Activated T-helper 2 cell treated with anti-CD3 and anti-CD28 coated beads, Interferon-gamma antibody, Interleukin-2, Interleukin-4, amounts not matched to agents 10 μg/mL and 5 μg/mL and 100 μg/mL, durations not matched to agents 14 hours and 24 hours and 36 hours (primary cell): ENCODE measurements around the gene PAIP1. TPM values are rescaled to one million over a fixed set of nuclear protein-coding genes. Genes with fewer than 3 reads are reported as not detected.
"Not testable (repeated sequence)": the region's sequence is repeated elsewhere in the genome, so short reads cannot be mapped to it uniquely, and the experiment has no call there.

ENCODE experiments used
- DNase-seq: peaks from one replicate; pipeline ENCODE4 v3.0.0; 2021; ENCODE audit warnings: low spot score
- H3K27ac Mint-ChIP-seq: one replicate; pipeline ENCODE4 v1.8.0; 2021; ENCODE audit warnings: mixed read lengths
- H3K27me3 Mint-ChIP-seq: one replicate; pipeline ENCODE4 v1.8.0; 2021; ENCODE audit warnings: low read depth, mixed read lengths
- H3K36me3 Mint-ChIP-seq: one replicate; pipeline ENCODE4 v1.8.0; 2021; ENCODE audit warnings: low read depth, mixed read lengths
- H3K4me1 Mint-ChIP-seq: one replicate; pipeline ENCODE4 v1.8.0; 2021; ENCODE audit warnings: low read depth, mixed read lengths
- H3K4me3 Mint-ChIP-seq: one replicate; pipeline ENCODE4 v1.8.0; 2021; ENCODE audit warnings: low read depth, mild to moderate bottlenecking, moderate library complexity, mixed read lengths
- H3K9me3 Mint-ChIP-seq: one replicate; pipeline ENCODE4 v1.8.0; 2021; ENCODE audit warnings: mixed read lengths
- intact Hi-C: fragments of 100-400 bp; cut with micrococcal nuclease; formaldehyde crosslinking; loops from one replicate; pipeline ENCODE4 v1.15.1; 2023
- total RNA-seq: library from RNA; stranded (reverse); gene quantifications from 2 replicates; pipeline ENCODE4 v1.2.3, GENCODE V29; 2022

The PAIP1 gene
- total RNA-seq, 1 donor from 2014 or later: 56.8 TPM

DNA sequence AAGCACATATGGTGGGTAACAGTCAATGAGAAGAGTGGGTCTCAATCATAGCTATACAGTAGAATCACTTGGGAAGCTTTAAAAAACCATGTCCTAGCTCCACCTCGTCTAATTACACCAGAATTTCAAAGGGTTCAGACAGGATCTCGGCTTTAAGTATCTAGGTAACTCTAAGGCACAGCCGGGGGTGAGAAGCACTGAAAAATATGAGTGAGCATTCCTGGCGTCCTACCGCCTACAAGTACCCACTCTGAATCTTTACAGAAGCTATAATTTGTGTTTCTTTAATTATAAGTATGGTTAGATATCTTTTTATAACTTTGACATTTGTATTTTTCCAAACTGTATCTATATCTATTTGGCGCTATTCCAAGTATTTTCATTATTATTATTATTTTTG, 16.1 kb downstream of the PAIP1 start:
- Mint-ChIP-seq H3K4me3 (no peak overlapping the region), H3K27me3 (no peaks in the 10 kb centered on the region), H3K4me1 (peaks cover 16% of the 10 kb centered on the region), H3K36me3 (peaks cover 58% of the 10 kb centered on the region), H3K27ac (no peak overlapping the region), H3K9me3 (no peaks in the 10 kb centered on the region)
- intact Hi-C loops: no loop called here
- no peak for DNase-seq

DNA sequence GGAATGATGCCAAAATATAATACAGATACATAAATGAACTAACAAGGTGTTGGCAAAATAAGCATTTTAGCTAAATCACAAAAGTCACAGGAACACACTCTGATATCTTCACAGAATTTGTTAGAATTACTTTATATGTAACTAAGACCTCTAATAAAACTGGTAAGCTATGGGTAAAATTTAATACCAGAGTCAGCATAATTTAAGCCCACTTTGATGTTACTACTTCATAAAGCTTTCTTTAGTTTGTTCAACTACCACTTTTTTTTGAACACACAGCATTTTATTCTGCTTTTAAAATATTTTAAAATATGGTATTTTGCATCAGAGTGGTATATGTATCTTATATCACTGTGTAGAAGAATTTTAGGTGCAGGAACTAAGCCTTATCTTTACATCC, 19.9 kb downstream of the PAIP1 start:
- no peak for DNase-seq
- Mint-ChIP-seq H3K36me3 (peaks cover 73% of the 10 kb centered on the region), H3K4me3 (no peak overlapping the region), H3K4me1 (peaks cover 25% of the 10 kb centered on the region), H3K9me3 (no peaks in the 10 kb centered on the region), H3K27me3 (no peaks in the 10 kb centered on the region), H3K27ac (no peak overlapping the region)
- intact Hi-C loops: no loop called here

DNA sequence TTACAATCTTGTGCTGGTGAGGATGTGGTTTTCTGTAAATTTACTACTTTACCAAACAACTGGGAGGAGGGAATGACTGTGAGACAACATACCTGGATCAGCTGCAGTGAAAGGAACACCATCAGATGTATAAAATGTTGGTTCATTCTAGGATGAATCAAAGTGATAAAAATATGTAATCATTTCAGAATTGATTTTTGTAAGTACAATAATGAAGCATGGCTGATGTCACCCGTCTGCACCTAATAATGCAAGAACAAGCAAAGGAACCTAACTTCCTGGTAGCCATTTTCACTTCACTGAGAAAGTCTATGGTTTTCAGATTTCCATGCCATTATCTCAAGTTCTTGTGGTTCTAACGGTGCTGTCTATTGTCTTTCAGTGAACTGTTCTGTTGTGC, 23.2 kb downstream of the PAIP1 start:
- no peak overlapping the region for H3K4me3 Mint-ChIP-seq
- peaks cover 76% of the 10 kb centered on the region for H3K36me3 Mint-ChIP-seq
- DNase-seq: no peak
- H3K9me3 Mint-ChIP-seq: no peaks in the 10 kb centered on the region
- no peaks in the 10 kb centered on the region for H3K27me3 Mint-ChIP-seq
- peak overlapping the region; percentile 26 for H3K27ac Mint-ChIP-seq
- peaks cover 18% of the 10 kb centered on the region for H3K4me1 Mint-ChIP-seq
- intact Hi-C loops: no loop called here

DNA sequence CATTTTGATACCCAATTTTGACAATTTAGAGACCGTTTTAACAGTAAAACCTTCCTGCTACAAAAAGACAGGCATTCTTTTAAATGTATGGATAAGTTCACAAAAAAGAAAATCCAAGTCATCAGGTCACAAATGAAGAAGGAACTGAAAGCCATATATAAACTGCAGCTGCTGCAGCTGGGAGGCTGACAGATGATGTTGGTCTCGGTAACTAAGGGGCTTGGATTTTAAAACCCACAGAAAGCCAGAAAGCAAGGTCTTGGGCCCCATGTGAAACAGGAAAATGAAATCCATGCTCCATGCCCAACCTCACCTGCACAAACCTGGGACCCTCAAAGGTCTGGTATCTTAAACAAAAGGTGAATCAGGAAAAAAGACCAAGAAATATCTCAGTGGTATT, 26.2 kb downstream of the PAIP1 start:
- Mint-ChIP-seq H3K27me3 (no peaks in the 10 kb centered on the region), H3K4me1 (peaks cover 18% of the 10 kb centered on the region), H3K4me3 (no peak overlapping the region), H3K36me3 (peaks cover 77% of the 10 kb centered on the region), H3K27ac (no peak overlapping the region), H3K9me3 (no peaks in the 10 kb centered on the region)
- intact Hi-C loops: no loop called here
- no peak for DNase-seq

DNA sequence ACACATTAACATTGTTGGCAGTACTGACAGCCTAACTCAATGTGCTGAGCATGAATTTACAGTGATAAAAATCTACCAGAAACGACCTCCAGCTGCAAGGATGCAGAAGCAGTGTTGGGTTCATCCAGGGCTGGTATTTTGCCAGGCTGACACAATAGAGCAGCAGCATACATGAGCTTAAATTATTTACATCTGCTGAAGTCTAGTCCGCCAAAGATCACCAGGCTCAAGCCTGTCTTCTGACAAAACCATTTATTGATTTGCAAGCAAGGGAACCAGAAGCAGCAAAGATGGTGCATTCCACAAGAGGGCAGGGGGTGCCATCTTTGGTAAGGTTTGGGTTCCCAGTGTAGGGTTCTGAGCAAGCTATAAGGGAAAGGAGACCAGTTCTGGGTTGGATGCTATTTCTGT, 33.2 kb downstream of the PAIP1 start:
- Mint-ChIP-seq H3K27ac (no peak overlapping the region), H3K4me1 (peaks cover 4% of the 10 kb centered on the region), H3K27me3 (no peaks in the 10 kb centered on the region), H3K9me3 (no peaks in the 10 kb centered on the region), H3K36me3 (peaks cover 45% of the 10 kb centered on the region), H3K4me3 (no peak overlapping the region)
- intact Hi-C loops: no loop called here
- no peak for DNase-seq

DNA sequence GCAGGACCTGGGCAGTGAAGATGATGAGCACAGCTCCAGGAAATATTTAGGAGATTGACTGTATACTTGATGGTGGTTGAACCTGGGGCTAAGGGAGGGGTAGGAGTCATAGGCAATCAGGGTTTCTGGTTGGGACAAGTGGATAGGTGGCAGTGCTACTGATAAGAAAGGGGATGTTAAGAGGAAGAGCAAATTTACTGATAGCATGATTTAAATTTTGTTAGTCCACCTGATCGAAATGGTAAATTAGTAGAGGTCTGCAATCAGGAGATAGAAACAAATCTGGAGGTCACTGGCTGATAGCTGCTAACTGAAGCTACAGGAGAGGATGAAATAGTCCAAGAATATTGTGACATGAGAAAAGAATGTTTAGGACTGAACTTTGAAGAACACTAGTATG, 36.3 kb downstream of the PAIP1 start:
- intact Hi-C loops: no loop called here
- Mint-ChIP-seq H3K27ac (no peak overlapping the region), H3K36me3 (peaks cover 28% of the 10 kb centered on the region)

DNA sequence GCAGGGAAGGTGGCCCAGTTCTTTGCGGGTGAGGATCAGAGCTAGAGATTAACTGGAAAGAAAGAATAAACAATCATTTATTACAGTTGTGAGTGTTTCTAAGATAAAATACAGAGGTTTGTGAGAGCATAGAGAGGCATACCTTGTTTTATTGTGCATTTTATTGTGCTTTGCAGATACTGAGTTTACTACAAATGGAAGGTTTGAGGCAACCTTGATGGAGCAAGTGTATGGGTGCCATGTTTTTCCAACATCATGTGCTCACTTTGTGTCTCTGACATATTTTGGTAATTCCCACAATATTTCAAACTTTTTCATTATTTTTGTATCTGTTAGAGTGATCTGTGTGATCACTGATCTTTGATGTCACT, 41.2 kb downstream of the PAIP1 start:
- H3K36me3 Mint-ChIP-seq: peaks cover 13% of the 10 kb centered on the region
- H3K27me3 Mint-ChIP-seq: no peaks in the 10 kb centered on the region
- no peaks in the 10 kb centered on the region for H3K9me3 Mint-ChIP-seq
- H3K4me3 Mint-ChIP-seq: peak overlapping the region; percentile 92
- intact Hi-C loops: loop anchor here (1.0 to 2.0 kb wide), 4 partner anchors 31 to 394 kb away; partner anchors contain the start of gene HMGCS1
- peak overlapping the region; percentile 96 for H3K27ac Mint-ChIP-seq
- DNase-seq: no peak
- H3K4me1 Mint-ChIP-seq: peaks cover 32% of the 10 kb centered on the region

More for the DNA sequence above, 36.3 kb downstream of the PAIP1 start:
- Mint-ChIP-seq H3K4me1 (peaks cover 10% of the 10 kb centered on the region), H3K27me3 (no peaks in the 10 kb centered on the region), H3K4me3 (no peak overlapping the region), H3K9me3 (no peaks in the 10 kb centered on the region)
- no peak for DNase-seq

DNA sequence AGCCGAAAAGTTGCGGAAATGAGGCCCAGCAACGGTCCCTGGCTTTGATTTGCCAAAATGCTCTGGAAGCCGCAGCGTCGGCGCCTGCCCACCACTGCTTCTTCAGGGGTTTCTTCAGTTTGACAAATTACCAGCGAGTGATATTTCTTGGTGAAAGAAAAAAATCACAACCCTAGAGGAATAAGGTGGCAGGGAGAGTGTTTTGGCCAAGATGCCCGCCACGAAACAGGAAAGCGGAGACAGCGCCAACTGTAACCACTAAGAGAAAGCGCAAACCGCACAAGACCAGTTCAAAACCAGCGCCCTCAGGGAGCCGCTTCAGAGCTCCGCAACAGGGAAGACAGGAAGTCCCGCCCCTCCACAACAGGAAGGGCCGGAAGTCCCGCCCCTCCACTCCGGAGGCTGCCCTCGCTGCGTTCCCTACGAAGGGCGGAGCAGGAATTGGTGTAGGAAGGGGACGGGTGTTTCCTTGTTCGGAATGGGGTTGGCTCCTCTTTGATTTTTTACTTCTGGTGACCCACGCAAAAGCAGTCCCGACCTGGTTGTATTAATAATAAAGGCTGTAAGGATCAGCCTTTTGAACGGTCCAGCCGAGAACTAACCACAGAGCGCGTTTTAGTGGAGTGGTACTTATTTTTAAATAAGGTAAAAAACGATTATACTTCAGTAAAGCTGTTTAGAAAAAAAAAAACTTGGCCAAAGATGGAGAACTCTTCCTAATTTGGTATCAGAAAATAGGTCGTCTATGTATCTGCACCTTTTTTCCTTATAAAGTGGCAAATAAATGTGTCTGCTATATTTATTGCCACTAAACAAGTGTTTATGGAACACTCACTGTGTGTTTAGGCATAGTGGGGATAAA, 41.8 kb downstream of the PAIP1 start, which contains the start of gene C5orf34:
Gene C5orf34, minus strand, starts transcription at position 333 of the 862 bp plus-strand sequence. CDS start 5,809 bp downstream, outside the sequence.
- Mint-ChIP-seq H3K27ac (peak within 1 kb of the TSS; percentile 96), H3K27me3 (no peaks in the 10 kb centered on the region), H3K4me1 (peaks cover 34% of the 10 kb centered on the region), H3K36me3 (peaks cover 13% of the 10 kb centered on the region), H3K4me3 (peak within 1 kb of the TSS; percentile 92), H3K9me3 (no peaks in the 10 kb centered on the region)
- intact Hi-C loops: loop anchor here (1.0 to 2.0 kb wide), 4 partner anchors 31 to 394 kb away; partner anchors contain the start of gene HMGCS1
- DNase-seq: peak; percentile 91

DNA sequence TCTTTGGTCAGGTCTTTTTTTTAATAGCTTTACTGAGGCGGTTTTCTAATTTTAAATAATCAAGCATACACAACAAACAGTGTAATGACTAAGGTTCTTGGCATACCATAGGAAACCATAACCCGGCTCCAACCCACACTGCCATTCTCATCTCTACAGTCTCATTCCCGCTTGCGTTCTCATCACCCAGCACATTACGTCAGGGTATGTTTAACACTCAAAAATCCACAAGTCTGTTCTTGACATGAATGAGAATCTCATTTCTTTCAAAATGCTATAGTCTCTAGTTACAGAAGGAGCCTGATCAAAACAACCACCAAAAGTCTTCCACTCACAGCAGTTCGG, 42.4 kb downstream of the PAIP1 start:
- H3K27me3 Mint-ChIP-seq: no peaks in the 10 kb centered on the region
- H3K9me3 Mint-ChIP-seq: no peaks in the 10 kb centered on the region
- peaks cover 34% of the 10 kb centered on the region for H3K4me1 Mint-ChIP-seq
- H3K36me3 Mint-ChIP-seq: peaks cover 13% of the 10 kb centered on the region
- intact Hi-C loops: loop anchor here (2.0 kb wide), 1 partner anchor 202 kb away; the partner anchor contains the start of gene HMGCS1
- peak overlapping the region; percentile 92 for H3K4me3 Mint-ChIP-seq
- peak overlapping the region; percentile 96 for H3K27ac Mint-ChIP-seq
- DNase-seq: no peak

DNA sequence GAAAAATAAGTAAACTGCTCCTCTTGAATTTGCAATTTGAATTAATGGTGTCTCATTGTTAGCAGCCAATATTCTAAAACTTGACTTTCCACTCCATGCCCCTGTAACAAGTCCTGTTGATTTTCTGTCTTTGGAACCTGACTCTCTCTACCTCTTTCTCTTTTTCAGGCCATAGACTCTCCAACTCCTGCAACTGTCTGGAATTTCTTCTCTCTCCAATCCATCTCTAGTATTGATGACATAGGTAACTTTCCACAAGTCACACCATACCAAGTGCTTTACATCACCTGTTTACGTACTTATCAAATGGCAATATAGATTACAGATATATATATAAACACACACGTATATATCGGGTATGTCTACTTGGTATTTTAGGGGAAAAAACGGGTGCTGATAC, 42.9 kb downstream of the PAIP1 start:
- peaks cover 34% of the 10 kb centered on the region for H3K4me1 Mint-ChIP-seq
- no peaks in the 10 kb centered on the region for H3K9me3 Mint-ChIP-seq
- peak overlapping the region; percentile 92 for H3K4me3 Mint-ChIP-seq
- H3K36me3 Mint-ChIP-seq: peaks cover 14% of the 10 kb centered on the region
- H3K27me3 Mint-ChIP-seq: no peaks in the 10 kb centered on the region
- peak overlapping the region; percentile 96 for H3K27ac Mint-ChIP-seq
- no peak for DNase-seq
- intact Hi-C loops: loop anchor here (2.0 kb wide), 1 partner anchor 201 kb away; the partner anchor contains the start of gene HMGCS1

DNA sequence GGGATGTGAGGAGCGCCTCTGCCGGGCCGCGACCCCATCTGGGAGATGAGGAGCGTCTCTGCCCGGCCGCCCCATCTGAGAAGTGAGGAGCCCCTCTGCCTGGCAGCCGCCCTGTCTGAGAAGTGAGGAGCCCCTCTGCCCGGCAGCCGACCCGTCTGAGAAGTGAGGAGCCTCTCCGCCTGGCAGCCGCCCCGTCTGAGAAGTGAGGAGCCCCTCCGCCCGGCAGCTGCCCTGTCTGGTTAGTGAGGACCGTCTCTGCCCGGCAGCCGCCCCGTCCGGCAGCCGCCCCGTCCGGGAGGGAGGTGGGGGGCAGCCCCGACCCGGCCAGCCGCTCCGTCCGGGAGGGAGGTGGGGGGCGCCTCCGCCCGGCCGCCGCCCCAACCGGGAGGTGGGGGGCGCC, 45.8 kb downstream of the PAIP1 start:
- H3K27me3 Mint-ChIP-seq, H3K27ac Mint-ChIP-seq, H3K9me3 Mint-ChIP-seq, intact Hi-C loops, DNase-seq, H3K4me3 Mint-ChIP-seq: not testable (repeated sequence)
- peaks cover 24% of the 10 kb centered on the region for H3K36me3 Mint-ChIP-seq
- H3K4me1 Mint-ChIP-seq: peaks cover 28% of the 10 kb centered on the region

DNA sequence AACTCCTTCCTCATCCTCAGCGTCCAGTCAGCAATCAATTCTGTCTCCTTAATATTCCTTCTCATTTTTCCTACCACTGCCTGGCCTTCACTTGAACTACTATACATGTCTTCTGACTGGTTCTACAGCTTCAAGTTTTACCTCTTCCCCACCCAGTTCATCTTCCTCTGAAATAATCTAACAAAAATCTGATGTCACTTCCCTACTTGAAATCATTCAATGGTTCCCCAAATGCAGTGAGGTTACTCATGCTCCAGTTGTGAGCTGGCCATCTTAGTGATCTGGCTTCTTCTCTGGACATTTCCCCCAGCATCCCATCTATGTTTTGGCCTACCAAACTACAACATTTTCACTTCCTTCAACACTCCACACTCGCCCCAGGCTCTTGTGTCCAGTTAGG, 58.3 kb downstream of the PAIP1 start:
- DNase-seq: no peak
- Mint-ChIP-seq H3K36me3 (peaks cover 35% of the 10 kb centered on the region), H3K27me3 (no peaks in the 10 kb centered on the region), H3K4me1 (peaks cover 2% of the 10 kb centered on the region), H3K27ac (no peak overlapping the region), H3K4me3 (no peak overlapping the region), H3K9me3 (no peaks in the 10 kb centered on the region)
- intact Hi-C loops: no loop called here

DNA sequence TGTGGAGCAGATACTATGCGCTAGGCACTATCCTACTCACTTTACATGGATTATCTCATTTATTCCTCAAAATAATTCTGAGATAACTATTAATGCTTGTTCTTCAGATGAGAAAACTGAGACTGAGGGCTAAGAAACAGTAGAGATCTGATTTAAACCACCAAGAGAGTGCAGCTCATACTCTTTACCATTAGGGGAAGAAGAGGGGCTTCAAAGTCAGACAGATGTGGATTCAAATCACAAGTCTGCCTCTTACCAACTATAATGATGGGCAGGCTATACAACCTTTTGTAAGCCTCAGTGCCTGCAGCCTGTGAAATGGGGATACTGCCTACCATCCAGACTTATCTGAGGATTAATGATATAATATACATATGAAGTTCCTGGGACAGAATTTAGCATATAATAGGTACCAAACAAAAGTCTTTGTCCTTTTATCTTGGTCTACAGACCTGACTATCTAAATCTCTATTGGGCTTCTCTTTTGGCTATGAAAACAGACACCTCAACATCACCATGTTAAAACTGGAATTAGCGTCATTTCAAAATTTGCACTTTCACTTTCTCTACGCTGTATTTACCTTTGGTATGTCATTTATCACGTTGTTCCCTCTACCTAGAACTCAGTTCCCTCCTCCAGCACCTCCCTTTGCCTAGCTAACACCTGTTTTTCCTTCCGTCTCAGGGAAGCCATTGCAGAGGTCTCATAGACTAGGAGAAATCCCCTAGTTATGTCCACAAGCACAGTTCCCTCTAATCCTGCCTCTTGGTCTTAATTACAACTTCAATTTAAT, 59.4 kb downstream of the PAIP1 start:
- Mint-ChIP-seq H3K4me1 (peaks cover 2% of the 10 kb centered on the region), H3K4me3 (no peak overlapping the region), H3K36me3 (peaks cover 27% of the 10 kb centered on the region), H3K27me3 (no peaks in the 10 kb centered on the region), H3K9me3 (no peaks in the 10 kb centered on the region), H3K27ac (no peak overlapping the region)
- no peak for DNase-seq
- intact Hi-C loops: no loop called here
